GM13976 (cell line): ENCODE measurements around the gene HPCAL1.

Experiments
- DNase-seq: peaks from one replicate; pipeline ENCODE4 v3.0.0; 2012; ENCODE audit warnings: low spot score
- in situ Hi-C: fragments of 300-500 bp; cut with MboI; formaldehyde crosslinking; loops from one replicate; pipeline ENCODE4 v1.12.0; 2022; ENCODE audit warnings: low sequenced_read_pairs, mixed read lengths, inconsistent platforms; ENCODE audit not compliant: unreplicated experiment
- TF ChIP-seq, protein P1 (sequence below): IDR thresholded peaks from 2 replicates; pipeline ENCODE4 v1.5.1; 2012; ENCODE audit warnings: borderline replicate concordance, mild to moderate bottlenecking; ENCODE audit not compliant: insufficient read depth; ENCODE audit errors: extremely low read depth, missing control alignments, control extremely low read depth

Gene HPCAL1

DNA sequence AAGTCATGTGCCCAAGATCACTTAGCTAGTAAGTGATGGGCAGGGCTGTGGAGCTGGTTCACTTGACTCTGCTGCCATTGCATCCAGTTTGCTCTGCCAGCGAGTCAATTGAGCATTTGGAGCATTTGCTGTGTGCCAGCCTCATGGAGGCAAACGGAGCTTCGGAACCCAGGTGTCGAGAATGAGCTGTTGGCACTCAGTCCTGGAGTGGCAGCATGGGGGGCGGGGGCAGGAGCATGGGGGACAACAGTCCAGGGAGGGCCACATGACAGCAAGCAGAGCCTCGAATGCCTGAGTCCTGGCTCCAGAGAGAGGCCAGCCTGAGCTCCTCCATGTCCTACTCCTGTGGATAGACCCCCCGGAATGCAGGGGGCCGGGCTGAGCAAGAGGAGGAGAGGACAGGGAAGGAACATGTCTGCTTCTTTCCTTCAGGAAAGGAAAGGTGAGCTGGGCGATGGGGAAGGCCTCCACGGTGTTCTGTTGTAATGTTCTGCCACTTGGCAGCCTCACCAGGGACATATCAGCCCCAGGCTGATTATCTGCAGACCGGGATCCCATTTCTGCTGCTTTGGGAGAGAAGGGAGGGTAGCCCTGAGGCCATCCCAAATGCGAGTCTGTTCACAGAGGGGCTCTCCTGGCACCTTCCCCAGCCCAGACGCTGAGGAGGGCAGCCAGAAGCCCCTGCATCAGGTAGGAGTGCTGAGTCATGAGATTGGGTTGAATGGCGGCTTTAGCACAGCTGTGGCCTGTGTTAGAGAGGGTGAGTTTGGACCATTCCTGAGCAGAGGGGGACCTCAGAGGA is 59.6 kb downstream of the HPCAL1 start:
- TF ChIP-seq, protein P1, sequence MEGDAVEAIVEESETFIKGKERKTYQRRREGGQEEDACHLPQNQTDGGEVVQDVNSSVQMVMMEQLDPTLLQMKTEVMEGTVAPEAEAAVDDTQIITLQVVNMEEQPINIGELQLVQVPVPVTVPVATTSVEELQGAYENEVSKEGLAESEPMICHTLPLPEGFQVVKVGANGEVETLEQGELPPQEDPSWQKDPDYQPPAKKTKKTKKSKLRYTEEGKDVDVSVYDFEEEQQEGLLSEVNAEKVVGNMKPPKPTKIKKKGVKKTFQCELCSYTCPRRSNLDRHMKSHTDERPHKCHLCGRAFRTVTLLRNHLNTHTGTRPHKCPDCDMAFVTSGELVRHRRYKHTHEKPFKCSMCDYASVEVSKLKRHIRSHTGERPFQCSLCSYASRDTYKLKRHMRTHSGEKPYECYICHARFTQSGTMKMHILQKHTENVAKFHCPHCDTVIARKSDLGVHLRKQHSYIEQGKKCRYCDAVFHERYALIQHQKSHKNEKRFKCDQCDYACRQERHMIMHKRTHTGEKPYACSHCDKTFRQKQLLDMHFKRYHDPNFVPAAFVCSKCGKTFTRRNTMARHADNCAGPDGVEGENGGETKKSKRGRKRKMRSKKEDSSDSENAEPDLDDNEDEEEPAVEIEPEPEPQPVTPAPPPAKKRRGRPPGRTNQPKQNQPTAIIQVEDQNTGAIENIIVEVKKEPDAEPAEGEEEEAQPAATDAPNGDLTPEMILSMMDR, result no peak
- in situ Hi-C loops, result no loop called here
- no peak for DNase-seq

DNA sequence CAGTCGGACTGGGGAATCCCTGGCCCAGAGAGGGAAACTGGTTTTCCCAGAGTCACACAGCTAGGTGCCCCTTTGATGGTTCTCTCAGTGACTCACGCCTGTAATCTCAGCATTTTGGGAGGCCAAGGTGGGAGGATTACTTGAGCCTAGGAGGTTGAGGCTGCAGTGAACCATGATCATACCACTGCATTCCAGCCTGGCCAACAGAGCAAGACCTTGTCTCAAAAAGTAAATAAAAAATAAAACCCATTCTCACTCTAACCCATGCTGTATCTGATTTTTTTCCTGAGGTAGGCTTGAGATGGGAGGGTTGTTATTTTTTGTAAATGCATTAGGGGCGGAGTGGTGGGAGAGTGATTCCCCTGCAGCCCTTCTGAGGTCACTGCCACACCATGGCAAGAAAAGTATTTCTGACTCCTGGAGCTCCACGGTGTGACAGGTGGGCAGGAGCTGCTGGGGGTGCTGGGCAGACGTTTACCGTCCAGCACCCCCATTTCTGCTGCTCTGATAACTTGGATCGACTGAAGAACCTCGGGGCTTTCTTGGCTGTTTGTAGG is 60.3 kb downstream of the HPCAL1 start:
- no peak for DNase-seq
- TF ChIP-seq, protein P1, result no peak
- in situ Hi-C loops, result no loop called here

DNA sequence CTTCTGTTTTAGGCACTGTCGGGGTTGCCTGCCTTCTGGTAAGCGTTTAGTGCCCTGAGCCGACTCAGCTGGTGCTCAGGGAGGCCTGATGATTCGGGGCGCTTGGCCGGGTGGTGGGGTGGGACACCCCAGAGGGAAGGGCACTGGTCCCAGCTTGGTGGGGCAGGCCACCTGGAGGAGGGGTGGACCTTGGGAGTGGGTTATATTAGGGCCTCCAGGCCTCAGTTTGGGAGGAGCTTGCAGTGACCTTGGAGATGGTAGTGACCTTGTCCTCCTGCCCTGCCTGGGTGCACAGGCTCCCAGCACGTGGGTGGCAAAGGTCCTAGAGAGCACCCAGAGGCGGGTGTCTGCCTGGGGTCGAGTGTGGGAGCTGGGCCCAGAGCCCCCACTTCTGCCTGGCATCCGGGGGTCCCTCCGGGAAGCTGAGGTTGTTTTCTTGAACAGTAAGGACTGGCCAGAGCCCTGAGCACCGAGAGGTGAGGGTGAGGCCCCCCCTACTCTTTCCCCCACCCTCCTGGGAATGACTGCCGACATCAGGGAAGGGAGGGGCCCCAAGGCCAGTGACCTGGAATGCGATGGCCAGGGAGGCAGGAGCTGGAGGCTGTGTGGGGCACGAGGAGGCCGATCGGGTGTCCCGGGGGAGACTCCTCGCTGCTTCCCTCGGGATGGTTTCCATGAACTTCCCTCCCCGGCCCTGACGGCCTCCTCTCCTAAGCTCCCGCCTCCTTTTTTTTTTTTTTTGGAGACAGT is 61.3 kb downstream of the HPCAL1 start:
- TF ChIP-seq, protein P1, result no peak

DNA sequence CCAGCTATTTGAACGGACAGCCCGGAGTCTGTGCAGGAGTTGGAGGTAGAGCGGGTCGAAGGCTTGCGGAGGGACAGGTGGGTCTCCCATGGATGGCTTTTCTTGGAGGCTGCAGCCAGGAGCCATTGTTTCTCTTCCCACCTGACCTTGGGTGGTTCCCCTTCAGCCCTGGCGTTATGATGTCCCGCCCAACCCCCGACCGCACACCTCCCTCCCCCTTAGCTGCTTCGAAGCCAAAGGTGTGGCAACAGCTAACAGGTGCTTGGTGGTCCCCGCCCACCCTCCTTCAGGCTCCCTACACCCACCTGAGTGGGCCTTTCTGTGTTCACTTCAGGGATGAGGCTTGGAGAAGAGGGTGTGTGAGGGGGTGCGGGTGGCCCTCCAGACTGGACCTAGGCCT is 62.7 kb downstream of the HPCAL1 start:
- in situ Hi-C loops, result no loop called here
- TF ChIP-seq, protein P1, result no peak
- DNase-seq, result no peak

More for the DNA sequence above, 61.3 kb downstream of the HPCAL1 start:
- no peak for DNase-seq
- in situ Hi-C loops, result no loop called here

DNA sequence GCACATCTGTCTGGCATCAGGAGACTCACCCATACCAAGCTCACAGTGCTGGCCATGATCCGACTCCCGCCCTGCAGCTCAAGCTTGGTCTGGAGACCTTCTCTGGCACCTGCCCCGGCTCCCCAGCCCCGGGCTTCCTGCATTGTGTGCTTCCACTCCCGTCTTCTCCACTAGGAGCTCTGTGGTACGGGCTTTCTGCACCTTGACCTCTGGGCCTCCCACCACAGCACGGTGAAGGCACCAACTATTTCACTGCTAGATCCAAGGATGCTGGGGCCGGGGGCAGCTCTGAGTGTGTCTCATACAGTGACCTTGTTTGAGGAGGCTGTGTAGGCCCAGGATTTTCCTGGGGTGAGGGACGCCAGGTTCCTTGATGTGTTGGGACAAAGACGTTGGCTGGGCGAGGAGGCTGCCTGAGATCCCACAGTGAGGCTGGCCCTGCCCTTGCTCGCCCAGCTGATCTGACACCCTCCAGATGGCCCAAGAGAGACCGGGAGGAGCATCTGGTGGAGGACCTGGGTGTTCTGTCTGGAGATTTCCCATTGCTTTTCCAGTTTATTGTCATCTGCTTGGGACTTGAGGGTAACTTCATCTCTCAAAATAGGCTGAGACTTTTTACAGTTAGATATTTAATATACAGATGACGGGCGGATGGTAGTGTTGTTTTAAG is 64.0 kb downstream of the HPCAL1 start:
- TF ChIP-seq, protein P1, result no peak
- DNase-seq, result no peak
- in situ Hi-C loops, result no loop called here
